HL-60 (cell line): ENCODE data around the gene PRODH2.

ENCODE experiments used
- DNase-seq, 2 experiments: peaks; one replicate each; pipeline ENCODE4 v3.0.0-alpha.2; 2010 to 2020; ENCODE audit warnings: low read depth in 1 of 2, low spot score in 1 of 2
- H3K27ac ChIP-seq: fragments of 250-450 bp; sonication (Bioruptor Pico); replicated peaks from 2 replicates; pipeline ENCODE4 v1.5.1; 2020; ENCODE audit warnings: mild to moderate bottlenecking, moderate library complexity
- H3K27me3 ChIP-seq: fragments of 250-450 bp; sonication (Bioruptor Pico); 2 replicates; pipeline ENCODE4 v1.5.1; 2021; ENCODE audit warnings: mild to moderate bottlenecking, moderate library complexity; ENCODE audit not compliant: insufficient read depth, poor library complexity, severe bottlenecking
- H3K4me3 ChIP-seq: replicated peaks from 2 replicates; pipeline ENCODE4 v1.5.1; 2011; ENCODE audit warnings: mild to moderate bottlenecking, control low read depth, low read length; ENCODE audit not compliant: insufficient read depth
- GABPA ChIP-seq: IDR thresholded peaks from 2 replicates; pipeline ENCODE4 v1.6.1; 2012; ENCODE audit warnings: low read depth
- POLR2AphosphoS5 ChIP-seq: IDR thresholded peaks from 2 replicates; pipeline ENCODE4 v1.6.1; 2012; ENCODE audit warnings: low read depth
- SPI1 ChIP-seq: IDR thresholded peaks from 2 replicates; pipeline ENCODE4 v1.6.1; 2012; ENCODE audit warnings: low read depth, mild to moderate bottlenecking, borderline replicate concordance
- TF ChIP-seq, protein P1 (sequence below): IDR thresholded peaks from 2 replicates; pipeline ENCODE4 v1.6.1; 2012; ENCODE audit warnings: low read depth; ENCODE audit not compliant: insufficient replicate concordance
- TF ChIP-seq, protein P2 (sequence below): IDR thresholded peaks from one replicate; pipeline ENCODE4 v1.5.1; 2011; ENCODE audit warnings: low read length, control low read depth, inconsistent platforms; ENCODE audit not compliant: insufficient read depth

The PRODH2 gene

DNA sequence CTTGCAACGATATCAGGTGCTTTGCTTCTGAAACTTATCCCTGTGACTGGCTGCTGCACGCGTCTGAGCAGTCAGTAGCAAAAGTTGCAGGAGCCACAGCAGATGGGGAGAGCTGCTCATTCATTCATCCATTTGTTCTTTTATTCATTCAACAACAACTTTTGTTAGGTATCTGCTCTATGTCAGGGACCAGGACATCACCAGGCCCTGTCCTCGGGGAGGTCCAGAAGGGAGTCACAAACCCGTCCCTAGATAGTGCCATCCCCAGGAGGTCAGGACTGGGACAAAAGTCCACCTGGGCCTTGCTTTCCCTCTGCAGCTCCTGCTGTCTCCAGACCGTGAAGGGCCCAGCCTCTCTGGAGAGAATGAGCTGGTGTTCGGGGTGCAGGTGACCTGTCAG is 34.7 kb downstream of the PRODH2 start:
- TF ChIP-seq, protein P1, sequence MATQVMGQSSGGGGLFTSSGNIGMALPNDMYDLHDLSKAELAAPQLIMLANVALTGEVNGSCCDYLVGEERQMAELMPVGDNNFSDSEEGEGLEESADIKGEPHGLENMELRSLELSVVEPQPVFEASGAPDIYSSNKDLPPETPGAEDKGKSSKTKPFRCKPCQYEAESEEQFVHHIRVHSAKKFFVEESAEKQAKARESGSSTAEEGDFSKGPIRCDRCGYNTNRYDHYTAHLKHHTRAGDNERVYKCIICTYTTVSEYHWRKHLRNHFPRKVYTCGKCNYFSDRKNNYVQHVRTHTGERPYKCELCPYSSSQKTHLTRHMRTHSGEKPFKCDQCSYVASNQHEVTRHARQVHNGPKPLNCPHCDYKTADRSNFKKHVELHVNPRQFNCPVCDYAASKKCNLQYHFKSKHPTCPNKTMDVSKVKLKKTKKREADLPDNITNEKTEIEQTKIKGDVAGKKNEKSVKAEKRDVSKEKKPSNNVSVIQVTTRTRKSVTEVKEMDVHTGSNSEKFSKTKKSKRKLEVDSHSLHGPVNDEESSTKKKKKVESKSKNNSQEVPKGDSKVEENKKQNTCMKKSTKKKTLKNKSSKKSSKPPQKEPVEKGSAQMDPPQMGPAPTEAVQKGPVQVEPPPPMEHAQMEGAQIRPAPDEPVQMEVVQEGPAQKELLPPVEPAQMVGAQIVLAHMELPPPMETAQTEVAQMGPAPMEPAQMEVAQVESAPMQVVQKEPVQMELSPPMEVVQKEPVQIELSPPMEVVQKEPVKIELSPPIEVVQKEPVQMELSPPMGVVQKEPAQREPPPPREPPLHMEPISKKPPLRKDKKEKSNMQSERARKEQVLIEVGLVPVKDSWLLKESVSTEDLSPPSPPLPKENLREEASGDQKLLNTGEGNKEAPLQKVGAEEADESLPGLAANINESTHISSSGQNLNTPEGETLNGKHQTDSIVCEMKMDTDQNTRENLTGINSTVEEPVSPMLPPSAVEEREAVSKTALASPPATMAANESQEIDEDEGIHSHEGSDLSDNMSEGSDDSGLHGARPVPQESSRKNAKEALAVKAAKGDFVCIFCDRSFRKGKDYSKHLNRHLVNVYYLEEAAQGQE = no peak
- TF ChIP-seq, protein P2, sequence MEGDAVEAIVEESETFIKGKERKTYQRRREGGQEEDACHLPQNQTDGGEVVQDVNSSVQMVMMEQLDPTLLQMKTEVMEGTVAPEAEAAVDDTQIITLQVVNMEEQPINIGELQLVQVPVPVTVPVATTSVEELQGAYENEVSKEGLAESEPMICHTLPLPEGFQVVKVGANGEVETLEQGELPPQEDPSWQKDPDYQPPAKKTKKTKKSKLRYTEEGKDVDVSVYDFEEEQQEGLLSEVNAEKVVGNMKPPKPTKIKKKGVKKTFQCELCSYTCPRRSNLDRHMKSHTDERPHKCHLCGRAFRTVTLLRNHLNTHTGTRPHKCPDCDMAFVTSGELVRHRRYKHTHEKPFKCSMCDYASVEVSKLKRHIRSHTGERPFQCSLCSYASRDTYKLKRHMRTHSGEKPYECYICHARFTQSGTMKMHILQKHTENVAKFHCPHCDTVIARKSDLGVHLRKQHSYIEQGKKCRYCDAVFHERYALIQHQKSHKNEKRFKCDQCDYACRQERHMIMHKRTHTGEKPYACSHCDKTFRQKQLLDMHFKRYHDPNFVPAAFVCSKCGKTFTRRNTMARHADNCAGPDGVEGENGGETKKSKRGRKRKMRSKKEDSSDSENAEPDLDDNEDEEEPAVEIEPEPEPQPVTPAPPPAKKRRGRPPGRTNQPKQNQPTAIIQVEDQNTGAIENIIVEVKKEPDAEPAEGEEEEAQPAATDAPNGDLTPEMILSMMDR = no peak
- TF ChIP-seq GABPA (no peak), SPI1 (no peak), POLR2AphosphoS5 (no peak)
- no peak for DNase-seq
- Histone ChIP-seq H3K27ac (no peak overlapping the region), H3K4me3 (no peak overlapping the region), H3K27me3 (no peaks in the 10 kb centered on the region)

DNA sequence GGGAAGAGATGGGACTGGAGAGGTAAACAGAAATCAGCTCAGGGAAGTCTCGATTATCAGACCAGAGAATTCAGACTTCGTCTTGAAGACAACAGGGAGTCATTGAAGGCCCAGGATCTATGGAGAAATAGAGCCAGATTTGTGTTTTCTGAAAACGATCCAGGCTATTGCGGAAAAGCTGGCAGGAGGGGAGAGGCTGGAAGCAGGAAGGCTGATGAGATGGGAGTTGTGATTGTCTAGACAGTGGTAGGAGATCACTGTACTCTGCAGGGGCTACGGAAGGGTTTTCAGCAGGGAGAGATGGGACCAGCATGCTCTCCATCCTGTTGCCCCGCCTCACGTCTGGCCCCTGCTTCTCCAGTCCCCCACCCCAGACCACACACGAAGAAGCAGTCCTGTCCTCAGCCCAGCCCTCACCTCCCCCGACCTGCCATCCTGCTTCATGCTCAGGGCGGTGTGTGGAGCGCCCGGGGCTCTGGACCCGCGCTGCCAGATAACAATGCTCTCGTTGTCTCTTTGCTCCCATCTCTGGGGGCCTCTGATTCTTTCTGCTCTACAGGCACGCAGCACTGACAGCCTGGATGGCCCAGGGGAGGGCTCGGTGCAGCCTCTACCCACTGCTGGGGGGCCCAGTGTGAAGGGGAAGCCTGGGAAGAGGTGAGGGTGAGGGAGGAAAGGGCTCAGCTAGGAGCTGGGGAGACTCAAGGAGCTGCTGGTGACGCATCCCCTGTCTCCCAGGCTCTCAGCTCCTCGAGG is 35.4 kb downstream of the PRODH2 start:
- TF ChIP-seq POLR2AphosphoS5 (no peak), SPI1 (no peak), GABPA (no peak)
- TF ChIP-seq, protein P2 = no peak
- TF ChIP-seq, protein P1 = no peak
- Histone ChIP-seq H3K4me3 (no peak overlapping the region), H3K27ac (no peak overlapping the region), H3K27me3 (no peaks in the 10 kb centered on the region)
- DNase-seq = no peak

DNA sequence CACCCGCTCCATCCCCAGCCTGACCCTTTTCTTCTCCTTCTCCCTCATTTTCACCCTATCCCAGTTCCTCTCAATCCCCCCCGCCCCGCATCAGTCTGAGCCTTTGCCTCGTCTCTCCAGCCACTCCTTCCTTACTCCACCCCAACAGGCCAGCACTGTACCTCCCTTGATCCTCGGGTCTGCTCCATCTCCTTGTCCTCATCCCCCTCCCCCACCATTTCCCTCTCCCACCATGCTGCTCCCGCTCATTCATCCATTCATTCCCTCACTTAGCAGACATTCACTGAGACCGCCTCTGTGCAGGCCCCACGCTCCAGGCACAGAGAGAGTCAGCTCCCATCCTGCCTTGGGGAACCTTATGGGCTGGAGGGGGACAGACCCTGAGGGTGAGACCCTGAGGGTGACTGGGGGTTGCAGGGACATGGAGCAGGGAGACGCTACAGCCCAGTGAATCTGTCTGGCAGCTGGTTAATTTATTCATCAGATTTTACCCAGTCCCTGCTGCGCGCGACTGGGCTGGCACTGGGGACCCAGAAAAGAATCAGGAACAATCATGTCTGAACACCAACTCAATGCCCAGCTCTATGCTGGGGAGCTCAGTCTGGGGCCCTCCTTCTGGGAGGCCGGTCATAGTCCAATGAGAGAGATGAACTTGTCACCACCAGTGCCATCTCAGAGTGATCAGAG is 36.4 kb downstream of the PRODH2 start:
- Histone ChIP-seq H3K27me3 (no peaks in the 10 kb centered on the region), H3K27ac (no peak overlapping the region), H3K4me3 (peak overlapping the region; percentile 87)
- TF ChIP-seq, protein P2 = no peak
- TF ChIP-seq SPI1 = no peak
- TF ChIP-seq, protein P1 = no peak
- no peak for TF ChIP-seq POLR2AphosphoS5
- no peak for TF ChIP-seq GABPA
- no peak for DNase-seq
